IMR-90 (cell line): ENCODE measurements around the gene ANKRD40.

ENCODE experiments used
- BHLHE40 ChIP-seq: fragments of 150-350 bp; IDR thresholded peaks from 2 replicates; pipeline ENCODE4 v1.6.1; 2016; ENCODE audit warnings: mild to moderate bottlenecking, low read depth, low read length
- CEBPB ChIP-seq: IDR thresholded peaks from 2 replicates; pipeline ENCODE4 v1.6.1; 2012; ENCODE audit warnings: low read depth, low read length, improper control_type of control experiment
- FOS ChIP-seq: fragments of 150-350 bp; IDR thresholded peaks from 2 replicates; pipeline ENCODE4 v1.6.1; 2016; ENCODE audit warnings: low read depth, low read length
- MAFK ChIP-seq: IDR thresholded peaks from 2 replicates; pipeline ENCODE4 v1.6.1; 2012; ENCODE audit warnings: low read depth, low read length, improper control_type of control experiment
- MAZ ChIP-seq: IDR thresholded peaks from 2 replicates; pipeline ENCODE4 v1.6.1; 2012; ENCODE audit warnings: low read depth, mild to moderate bottlenecking, low read length, improper control_type of control experiment, moderate library complexity, borderline replicate concordance
- MXI1 ChIP-seq: IDR thresholded peaks from 2 replicates; pipeline ENCODE4 v1.6.1; 2012; ENCODE audit warnings: low read depth, mild to moderate bottlenecking, low read length, moderate library complexity, borderline replicate concordance
- NFE2L2 ChIP-seq: fragments of 150-350 bp; IDR thresholded peaks from 2 replicates; pipeline ENCODE4 v1.6.1; 2016; ENCODE audit warnings: low read depth, mild to moderate bottlenecking, low read length
- POLR2A ChIP-seq: IDR thresholded peaks from 2 replicates; pipeline ENCODE4 v1.6.1; 2012; ENCODE audit warnings: mild to moderate bottlenecking, low read depth, low read length
- RAD21 ChIP-seq: IDR thresholded peaks from 2 replicates; pipeline ENCODE4 v1.6.1; 2012; ENCODE audit warnings: low read length, improper control_type of control experiment
- RCOR1 ChIP-seq: IDR thresholded peaks from 2 replicates; pipeline ENCODE4 v1.6.1; 2012; ENCODE audit warnings: mild to moderate bottlenecking, low read length, improper control_type of control experiment; ENCODE audit not compliant: insufficient replicate concordance
- RFX5 ChIP-seq: IDR thresholded peaks from 2 replicates; pipeline ENCODE4 v1.8.0; 2012; ENCODE audit warnings: low read depth, mild to moderate bottlenecking, low read length, moderate library complexity
- SMC3 ChIP-seq: fragments of 150-350 bp; IDR thresholded peaks from 2 replicates; pipeline ENCODE4 v1.6.1; 2016; ENCODE audit warnings: low read depth, mild to moderate bottlenecking, antibody characterized with exemption, low read length, moderate library complexity
- TF ChIP-seq, protein P1 (sequence below): conservative IDR thresholded peaks from 2 replicates; pipeline ENCODE4 v1.5.1; 2012; ENCODE audit warnings: mild to moderate bottlenecking, low read depth, low read length, improper control_type of control experiment
- TF ChIP-seq, protein P2 (sequence below): fragments of 150-350 bp; IDR thresholded peaks from 2 replicates; pipeline ENCODE4 v1.6.1; 2017; ENCODE audit warnings: mild to moderate bottlenecking, antibody characterized with exemption, low read length, low read depth

DNA sequence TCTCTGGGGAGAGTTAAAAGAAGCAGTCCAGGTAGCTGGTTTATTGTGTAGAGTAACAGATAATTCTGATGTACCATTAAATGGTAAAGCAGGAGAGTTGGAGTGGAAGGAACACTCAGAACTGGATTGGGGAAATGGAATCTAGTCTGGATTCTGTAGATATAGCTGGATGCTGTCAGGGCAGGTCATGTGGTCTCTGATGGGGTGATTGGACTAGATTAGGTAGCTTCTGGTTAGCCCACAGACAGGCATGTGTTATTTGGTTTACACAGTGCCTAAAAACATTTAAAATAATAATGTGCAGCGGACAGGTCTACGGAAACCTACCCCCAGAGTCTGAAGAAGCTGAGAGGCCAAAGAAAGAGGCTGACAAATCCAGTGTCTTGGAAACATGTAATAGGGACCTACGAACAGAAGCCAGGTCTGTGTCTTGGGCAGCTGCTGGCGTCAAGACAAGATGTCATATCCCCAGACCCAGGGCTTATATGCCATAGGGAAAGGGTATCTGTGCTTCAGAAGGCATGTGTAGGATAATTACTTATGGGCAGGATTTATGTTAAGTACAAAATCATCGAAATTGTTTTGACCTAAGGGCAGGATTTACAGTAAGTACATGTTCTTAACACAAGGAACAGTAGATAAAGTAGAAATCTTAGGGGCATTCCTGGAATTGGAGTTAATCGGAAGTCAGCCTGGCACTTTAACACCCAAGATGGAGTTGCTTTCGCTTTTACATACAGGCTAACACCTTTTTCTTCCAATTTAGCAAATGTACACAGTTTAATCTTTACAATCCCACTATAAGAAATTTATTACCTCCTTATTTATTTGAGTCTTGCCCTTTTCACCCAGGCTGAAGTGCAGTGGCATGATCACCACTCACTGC, 24.1 kb upstream of the ANKRD40 start:
- no peak for TF ChIP-seq RCOR1
- TF ChIP-seq BHLHE40: no peak
- TF ChIP-seq, protein P1, sequence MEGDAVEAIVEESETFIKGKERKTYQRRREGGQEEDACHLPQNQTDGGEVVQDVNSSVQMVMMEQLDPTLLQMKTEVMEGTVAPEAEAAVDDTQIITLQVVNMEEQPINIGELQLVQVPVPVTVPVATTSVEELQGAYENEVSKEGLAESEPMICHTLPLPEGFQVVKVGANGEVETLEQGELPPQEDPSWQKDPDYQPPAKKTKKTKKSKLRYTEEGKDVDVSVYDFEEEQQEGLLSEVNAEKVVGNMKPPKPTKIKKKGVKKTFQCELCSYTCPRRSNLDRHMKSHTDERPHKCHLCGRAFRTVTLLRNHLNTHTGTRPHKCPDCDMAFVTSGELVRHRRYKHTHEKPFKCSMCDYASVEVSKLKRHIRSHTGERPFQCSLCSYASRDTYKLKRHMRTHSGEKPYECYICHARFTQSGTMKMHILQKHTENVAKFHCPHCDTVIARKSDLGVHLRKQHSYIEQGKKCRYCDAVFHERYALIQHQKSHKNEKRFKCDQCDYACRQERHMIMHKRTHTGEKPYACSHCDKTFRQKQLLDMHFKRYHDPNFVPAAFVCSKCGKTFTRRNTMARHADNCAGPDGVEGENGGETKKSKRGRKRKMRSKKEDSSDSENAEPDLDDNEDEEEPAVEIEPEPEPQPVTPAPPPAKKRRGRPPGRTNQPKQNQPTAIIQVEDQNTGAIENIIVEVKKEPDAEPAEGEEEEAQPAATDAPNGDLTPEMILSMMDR: no peak
- TF ChIP-seq CEBPB: no peak
- no peak for TF ChIP-seq POLR2A
- TF ChIP-seq, protein P2, sequence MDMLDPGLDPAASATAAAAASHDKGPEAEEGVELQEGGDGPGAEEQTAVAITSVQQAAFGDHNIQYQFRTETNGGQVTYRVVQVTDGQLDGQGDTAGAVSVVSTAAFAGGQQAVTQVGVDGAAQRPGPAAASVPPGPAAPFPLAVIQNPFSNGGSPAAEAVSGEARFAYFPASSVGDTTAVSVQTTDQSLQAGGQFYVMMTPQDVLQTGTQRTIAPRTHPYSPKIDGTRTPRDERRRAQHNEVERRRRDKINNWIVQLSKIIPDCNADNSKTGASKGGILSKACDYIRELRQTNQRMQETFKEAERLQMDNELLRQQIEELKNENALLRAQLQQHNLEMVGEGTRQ: no peak
- TF ChIP-seq SMC3: no peak
- TF ChIP-seq FOS: no peak
- TF ChIP-seq MAFK: no peak
- TF ChIP-seq RAD21: no peak
- TF ChIP-seq MXI1: no peak
- no peak for TF ChIP-seq MAZ
- no peak for TF ChIP-seq NFE2L2
- no peak for TF ChIP-seq RFX5
